Measurements from ENCODE around the gene LRRC72.
"Not testable (repeated sequence)": the region's sequence is repeated elsewhere in the genome, so short reads cannot be mapped to it uniquely, and the experiment has no call there.

The LRRC72 gene

DNA sequence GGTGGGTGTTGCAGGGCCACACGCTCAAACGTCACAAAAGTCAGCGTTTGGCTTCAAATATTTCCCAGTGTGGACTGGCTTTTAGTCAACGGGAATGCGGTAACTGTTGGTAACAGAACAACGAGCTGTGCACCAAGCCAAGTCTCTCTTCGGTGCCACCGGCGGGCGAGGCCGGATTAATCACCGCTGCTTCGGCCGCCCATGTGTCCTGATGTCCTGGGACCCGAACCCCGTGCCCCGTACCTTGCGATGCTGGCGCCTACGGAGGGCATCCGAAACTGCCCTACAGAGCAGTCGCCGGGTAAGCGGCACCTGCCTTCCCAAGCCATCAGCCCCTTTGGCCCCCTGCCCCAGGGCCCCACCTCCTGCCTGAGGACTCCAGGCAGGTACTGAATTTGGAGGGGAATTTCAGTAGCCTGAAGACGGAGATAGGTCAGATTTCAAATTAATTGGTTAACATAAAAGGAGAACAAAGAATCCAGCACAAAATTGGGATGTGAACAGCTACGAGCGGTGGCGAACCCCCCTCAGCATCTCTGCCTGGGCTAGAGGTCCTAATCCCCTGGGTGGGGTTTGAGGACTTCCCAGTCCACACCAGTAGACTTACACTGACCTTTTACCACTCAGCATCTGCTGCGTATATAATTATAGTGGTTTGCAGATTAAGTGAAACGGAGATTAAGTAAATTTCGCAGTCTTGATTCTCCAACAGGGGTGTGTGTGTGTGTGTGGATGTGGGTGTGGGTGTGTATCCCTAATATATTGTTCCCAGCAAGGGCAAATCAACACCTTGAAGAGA lies at the start of gene LRRC72:
TSS of gene LRRC72 (plus strand) at position 84 of the 799 bp plus-strand sequence. CDS start at position 212, 128 bp downstream.
- no peak for DNase-seq

- DNase-seq = no peak
These were observed 47.5 kb upstream of the LRRC72 start for GRCh38 chr7:16479161-16479560.

DNA sequence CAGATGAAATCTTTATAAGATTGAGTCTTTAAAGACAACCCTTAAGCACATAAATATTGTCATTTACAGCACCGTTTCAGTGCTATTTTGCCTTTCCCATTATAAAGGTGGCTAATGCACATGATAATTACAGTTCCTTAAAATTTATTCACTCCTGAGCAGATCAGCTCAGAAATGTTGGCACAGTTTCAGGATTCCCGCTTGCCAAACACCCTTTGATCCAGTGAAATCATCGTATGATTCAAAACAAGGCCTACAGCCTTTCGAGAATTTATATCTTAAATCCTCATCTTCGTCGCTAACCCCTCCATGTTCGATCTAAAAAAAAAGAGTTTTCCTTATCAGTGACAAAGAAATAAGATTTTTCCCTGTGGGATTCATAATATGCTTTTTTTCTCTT lies 47.0 kb upstream of the LRRC72 start:
- no peak for DNase-seq

DNA sequence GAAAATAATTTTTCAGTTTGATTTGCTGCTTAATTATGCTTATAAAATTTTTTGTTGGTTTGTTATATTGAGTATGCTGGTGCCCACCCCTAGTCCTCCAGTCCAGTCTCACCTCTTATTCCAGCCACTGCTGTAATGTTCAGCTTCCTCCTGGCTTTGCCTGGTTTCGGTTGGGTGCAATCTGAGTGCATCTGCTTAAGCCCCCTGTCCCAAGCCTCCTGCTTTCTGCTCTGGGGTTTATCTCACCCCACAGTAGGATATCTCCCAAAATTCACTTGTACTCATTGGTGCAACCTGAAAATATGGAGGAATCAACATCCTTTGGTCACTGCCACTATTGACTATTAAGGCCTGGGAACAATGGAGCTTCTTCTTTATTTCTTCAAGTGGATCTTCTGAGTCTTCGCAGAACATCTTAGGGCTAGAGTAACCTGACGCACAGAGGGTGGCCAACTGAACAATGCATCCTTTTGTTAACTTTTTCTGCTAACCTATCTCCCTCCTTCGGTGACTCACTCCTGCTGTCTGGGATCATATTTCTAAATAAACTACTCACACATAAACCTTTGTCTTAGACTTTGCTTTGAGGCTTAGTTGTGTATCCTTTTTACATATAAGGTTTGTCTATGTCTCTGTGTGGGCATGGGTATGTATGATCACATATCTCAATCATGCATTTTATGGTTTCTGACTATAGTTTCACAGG lies 42.0 kb upstream of the LRRC72 start:
- DNase-seq = no peak

GRCh38 chr7:16491148-16491547 lies 35.5 kb upstream of the LRRC72 start:
- DNase-seq = no peak

DNA sequence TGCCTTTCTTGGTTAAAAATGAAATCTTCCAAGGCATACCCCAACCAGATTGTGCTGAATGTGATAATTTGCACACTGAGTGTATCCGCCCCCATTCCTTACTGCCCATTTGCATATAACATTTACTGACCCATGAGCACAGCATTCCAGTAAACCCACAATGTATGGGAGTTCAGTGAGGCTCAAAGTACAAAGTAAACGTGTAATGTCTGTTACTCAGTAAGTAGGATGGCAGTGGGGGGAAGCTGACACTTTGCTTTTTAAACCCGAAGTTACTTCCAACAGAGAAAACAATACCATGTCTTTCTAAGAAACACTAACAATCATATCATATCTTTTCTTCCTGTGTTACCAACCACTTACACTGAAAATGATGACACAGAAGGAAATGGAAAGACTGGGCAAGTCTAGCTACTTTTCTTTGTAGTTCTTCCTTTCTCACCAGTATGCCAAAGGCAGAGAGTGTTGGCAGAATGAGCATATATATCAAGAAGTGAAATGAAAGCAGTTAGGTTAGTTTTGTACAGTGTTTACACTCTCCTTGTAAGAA lies 34.0 kb upstream of the LRRC72 start:
- no peak for DNase-seq

DNA sequence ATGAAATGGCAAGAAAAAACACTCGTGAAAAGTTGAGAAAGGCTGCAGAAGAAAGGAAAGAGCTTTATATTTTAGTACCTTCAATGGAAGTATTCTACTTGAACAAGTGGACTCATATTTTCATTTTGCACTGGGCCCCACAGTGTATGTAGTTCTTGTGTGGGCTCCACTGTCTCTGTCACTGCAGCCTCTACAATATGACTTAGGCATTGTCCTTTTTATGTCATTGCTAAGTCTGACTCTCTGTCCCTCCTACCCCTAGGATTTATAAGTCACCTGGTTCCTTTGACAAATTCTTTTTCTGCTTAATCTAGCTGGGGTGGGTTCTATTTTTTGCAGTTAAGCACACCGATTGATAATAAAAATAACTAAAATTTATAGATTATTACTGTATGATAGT lies 33.4 kb upstream of the LRRC72 start:
- no peak for DNase-seq

GRCh38 chr7:16494551-16494950 lies 32.1 kb upstream of the LRRC72 start:
- DNase-seq = no peak

DNA sequence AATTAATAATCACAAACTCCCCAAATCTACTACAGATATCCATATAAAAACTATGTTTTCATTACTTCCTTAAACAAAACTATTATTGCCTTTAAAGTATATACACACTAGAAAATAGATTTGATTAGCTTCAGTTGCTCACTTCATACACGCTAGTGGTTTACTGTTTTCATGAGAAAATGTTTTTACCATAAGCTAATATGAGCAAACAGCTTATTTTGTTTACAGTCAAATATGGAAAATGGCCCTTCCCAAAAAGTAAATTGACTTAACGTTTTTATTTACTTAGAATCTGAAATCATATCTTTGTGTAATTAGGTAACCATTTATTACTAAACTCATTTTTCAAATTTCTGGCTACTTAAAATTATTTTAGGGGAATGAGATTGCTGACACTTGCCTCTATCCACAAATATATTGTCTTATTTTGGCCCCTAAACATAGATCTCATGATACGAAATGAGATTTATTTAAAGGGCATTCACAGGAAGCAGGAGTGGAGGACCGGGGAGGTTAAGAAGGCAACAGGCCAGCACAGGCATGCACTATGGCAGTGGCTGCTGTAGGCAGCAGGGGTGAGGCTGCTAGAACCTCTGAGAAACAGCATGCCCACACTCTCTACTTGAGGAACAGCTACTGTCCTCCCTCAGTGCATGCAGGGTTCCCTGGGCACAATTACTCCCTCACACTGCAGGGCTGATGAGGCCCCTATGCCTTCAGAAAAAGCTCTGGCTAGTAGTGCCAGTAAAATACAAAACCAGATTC lies 31.5 kb upstream of the LRRC72 start:
- no peak for DNase-seq

DNA sequence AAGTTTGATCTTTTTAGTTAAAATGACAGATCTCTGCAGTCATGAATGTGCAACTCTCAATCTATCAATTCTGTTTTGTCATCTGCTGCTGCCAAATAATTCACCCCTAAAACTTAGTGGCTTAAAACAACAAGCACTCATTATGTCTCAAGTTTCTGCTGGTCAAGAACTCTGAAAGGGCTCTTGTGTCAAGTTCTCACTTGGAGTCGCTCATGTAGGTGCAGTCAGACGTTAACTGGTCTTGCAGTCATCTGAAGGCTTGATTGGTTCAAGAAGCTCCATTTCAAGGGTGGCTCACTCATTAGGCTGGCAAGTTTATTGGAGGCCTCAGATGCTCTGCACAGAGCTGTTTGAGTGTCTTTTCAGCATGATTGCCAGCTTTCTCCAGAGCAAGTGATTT lies 28.5 kb upstream of the LRRC72 start:
- DNase-seq = no peak

GRCh38 chr7:16502303-16502702 lies 24.3 kb upstream of the LRRC72 start:
- no peak for DNase-seq

DNA sequence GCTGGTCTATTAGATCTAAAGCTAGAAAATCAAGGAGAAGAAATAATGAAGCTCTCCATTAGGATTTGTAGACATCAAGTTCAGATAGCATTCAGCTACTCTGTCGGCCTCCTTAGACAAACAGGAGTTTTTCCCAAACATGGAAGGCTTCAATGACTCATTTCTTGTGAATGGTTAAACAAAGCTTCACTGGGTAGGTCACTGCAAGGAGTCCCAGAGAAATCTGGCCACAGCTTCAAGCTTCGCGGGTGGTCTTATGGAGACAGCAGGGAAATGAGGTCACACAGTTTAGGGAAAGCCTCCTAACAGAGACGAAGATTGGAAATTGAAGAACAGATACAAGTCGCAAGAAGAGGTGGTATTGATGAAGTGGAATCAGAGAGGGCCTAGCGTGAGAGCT lies 22.6 kb upstream of the LRRC72 start:
- DNase-seq = no peak

- DNase-seq = not testable (repeated sequence)
These were observed 20.2 kb upstream of the LRRC72 start for GRCh38 chr7:16506422-16506821.

GRCh38 chr7:16509829-16510228 lies 16.8 kb upstream of the LRRC72 start:
- DNase-seq = no peak

- DNase-seq = no peak
These were observed 15.3 kb upstream of the LRRC72 start for GRCh38 chr7:16511314-16511713.

DNA sequence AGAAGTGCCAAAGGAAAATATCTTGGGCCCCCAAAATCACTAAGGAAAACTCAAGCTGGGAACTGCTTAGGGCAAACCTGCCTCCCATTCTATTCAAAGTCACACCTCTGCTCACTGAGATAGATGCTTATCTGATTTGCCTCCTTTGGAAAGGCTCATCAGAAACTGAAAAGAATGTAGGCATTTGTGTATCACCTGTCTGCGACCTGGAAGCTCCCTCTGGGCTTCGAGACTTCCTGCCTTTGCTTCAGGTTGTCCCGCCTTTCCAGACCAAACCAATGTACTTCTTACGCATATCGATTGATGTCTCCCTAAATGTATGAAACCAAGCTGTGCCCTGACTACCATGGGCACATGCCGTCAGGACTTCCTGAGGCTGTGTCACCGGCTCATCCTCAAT lies 14.5 kb upstream of the LRRC72 start:
- DNase-seq = no peak

- no peak for DNase-seq
These were observed 12.4 kb upstream of the LRRC72 start for GRCh38 chr7:16514271-16514670.

DNA sequence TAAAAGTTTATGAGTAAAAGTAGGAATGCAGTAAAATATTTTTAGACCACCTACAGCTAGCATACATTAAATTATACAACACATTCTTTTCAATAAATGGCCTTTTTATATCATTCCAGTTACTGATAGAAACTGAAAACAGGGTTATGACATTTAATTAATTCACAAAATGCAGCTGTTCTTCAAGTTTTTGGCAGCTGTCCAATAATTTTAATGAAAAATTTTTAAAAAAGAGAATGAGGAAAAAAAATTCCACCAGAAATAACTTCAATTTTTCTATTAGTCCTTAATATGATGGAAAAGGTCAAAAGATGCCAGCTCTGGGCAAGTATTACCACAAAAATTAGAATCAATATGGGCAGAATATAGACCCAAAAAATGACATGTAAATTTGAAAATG lies 11.9 kb upstream of the LRRC72 start:
- DNase-seq = no peak

GRCh38 chr7:16515785-16516685 lies 10.6 kb upstream of the LRRC72 start:
- DNase-seq = no peak

DNA sequence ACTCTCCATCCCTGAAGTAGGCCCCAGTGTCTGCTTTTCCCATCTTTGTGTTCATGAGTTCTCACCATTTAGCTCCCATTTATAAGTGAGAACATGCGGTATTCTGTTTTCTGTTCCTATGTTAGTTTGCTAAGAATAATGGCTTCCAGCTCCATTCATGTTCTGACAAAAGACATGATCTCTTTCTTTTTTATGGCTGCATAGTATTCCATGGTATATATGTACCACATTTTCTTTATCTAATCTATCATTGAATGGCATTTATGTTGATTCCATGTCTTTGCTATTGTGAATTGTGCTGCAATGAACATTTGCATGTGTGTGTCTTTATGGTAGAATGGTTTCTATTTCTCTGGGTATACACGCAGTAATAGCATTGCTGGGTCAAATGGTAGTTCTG lies 6.6 kb upstream of the LRRC72 start:
- DNase-seq = not testable (repeated sequence)

- DNase-seq = no peak
These were observed 2.3 kb upstream of the LRRC72 start for GRCh38 chr7:16524332-16524731.

GRCh38 chr7:16528520-16528919 lies 1.9 kb downstream of the LRRC72 start:
- no peak for DNase-seq

Data from NCI-H1417 treated with DMSO at 0.1 percent for 48 hours (cell line).